HG03039 (cell line): ENCODE results near the gene OXSR1.
"Not testable (repeated sequence)": the region's sequence is repeated elsewhere in the genome, so short reads cannot be mapped to it uniquely, and the experiment has no call there.

Source experiments
- ATAC-seq: cut with Tn5 transposase; IDR thresholded peaks from one replicate; pipeline ENCODE4 v1.9.1; 2021; ENCODE audit warnings: mild to moderate bottlenecking, moderate library complexity; ENCODE audit not compliant: unreplicated experiment

OXSR1 gene

GRCh38 chr3:38265604-38266307, 100.4 kb downstream of the OXSR1 start, which contains the start of gene SLC22A13:
TSS of gene SLC22A13 (plus strand) at chr3:38265812. CDS start at chr3:38265861, 49 bp downstream.
- ATAC-seq, result no peak

- ATAC-seq, result no peak
These were observed 101.5 kb downstream of the OXSR1 start for GRCh38 chr3:38266810-38267209.

GRCh38 chr3:38267662-38268061, 102.3 kb downstream of the OXSR1 start:
- no peak for ATAC-seq

- no peak for ATAC-seq
These were observed 102.8 kb downstream of the OXSR1 start for GRCh38 chr3:38268087-38268486.

GRCh38 chr3:38268522-38268921, 103.2 kb downstream of the OXSR1 start:
- no peak for ATAC-seq

- ATAC-seq, result no peak
These were observed 105.3 kb downstream of the OXSR1 start for GRCh38 chr3:38270606-38271005.

GRCh38 chr3:38271553-38271952, 106.2 kb downstream of the OXSR1 start:
- ATAC-seq, result no peak

GRCh38 chr3:38274864-38275649, 109.7 kb downstream of the OXSR1 start:
- no peak for ATAC-seq

- ATAC-seq, result no peak
These were observed 110.3 kb downstream of the OXSR1 start for GRCh38 chr3:38275658-38276057.

GRCh38 chr3:38276081-38276916, 111.0 kb downstream of the OXSR1 start:
- no peak for ATAC-seq

GRCh38 chr3:38276917-38277630, 111.7 kb downstream of the OXSR1 start:
- no peak for ATAC-seq

GRCh38 chr3:38278841-38279240, 113.5 kb downstream of the OXSR1 start:
- ATAC-seq, result no peak

GRCh38 chr3:38281895-38282686, 116.8 kb downstream of the OXSR1 start, which contains the start of gene SLC22A14:
TSS of gene SLC22A14 (plus strand) at chr3:38282294. CDS start at chr3:38306027, 23,733 bp downstream.
- ATAC-seq, result no peak

GRCh38 chr3:38283810-38284755, 118.7 kb downstream of the OXSR1 start:
- ATAC-seq, result no peak

GRCh38 chr3:38284756-38285150, 119.4 kb downstream of the OXSR1 start:
- ATAC-seq, result no peak

GRCh38 chr3:38289286-38290217, 124.2 kb downstream of the OXSR1 start:
- ATAC-seq, result not testable (repeated sequence)

GRCh38 chr3:38297053-38297452, 131.7 kb downstream of the OXSR1 start:
- ATAC-seq, result not testable (repeated sequence)

GRCh38 chr3:38297537-38297936, 132.2 kb downstream of the OXSR1 start:
- ATAC-seq, result no peak
